ENCODE measurements around the gene RBX1.

RBX1 gene

GRCh38 chr22:40967111-40967760 lies 16.1 kb downstream of the RBX1 start (continued):
- TF ChIP-seq, protein P1, sequence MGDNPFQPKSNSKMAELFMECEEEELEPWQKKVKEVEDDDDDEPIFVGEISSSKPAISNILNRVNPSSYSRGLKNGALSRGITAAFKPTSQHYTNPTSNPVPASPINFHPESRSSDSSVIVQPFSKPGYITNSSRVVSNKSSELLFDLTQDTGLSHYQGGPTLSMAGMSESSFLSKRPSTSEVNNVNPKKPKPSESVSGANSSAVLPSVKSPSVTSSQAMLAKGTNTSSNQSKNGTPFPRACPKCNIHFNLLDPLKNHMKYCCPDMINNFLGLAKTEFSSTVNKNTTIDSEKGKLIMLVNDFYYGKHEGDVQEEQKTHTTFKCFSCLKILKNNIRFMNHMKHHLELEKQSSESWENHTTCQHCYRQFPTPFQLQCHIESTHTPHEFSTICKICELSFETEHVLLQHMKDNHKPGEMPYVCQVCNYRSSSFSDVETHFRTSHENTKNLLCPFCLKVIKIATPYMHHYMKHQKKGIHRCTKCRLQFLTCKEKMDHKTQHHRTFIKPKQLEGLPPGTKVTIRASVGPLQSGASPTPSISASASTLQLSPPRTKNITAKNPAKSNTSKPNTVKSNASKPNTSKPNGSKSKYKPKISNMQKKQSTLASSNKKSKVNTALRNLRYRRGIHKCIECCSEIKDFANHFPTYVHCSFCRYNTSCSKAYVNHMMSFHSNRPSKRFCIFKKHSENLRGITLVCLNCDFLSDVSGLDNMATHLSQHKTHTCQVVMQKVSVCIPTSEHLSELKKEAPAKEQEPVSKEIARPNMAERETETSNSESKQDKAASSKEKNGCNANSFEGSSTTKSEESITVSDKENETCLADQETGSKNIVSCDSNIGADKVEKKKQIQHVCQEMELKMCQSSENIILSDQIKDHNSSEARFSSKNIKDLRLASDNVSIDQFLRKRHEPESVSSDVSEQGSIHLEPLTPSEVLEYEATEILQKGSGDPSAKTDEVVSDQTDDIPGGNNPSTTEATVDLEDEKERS (tag by site-specific recombination; IDR thresholded peaks at IDR 0.05) = no peak
- TF ChIP-seq TCF7L2 (IDR thresholded peaks at IDR 0.05; ENCODE audit: borderline replicate concordance, low read depth, low read length) (no peak), ZBTB11 (tag by site-specific recombination; conservative IDR thresholded peaks at IDR 0.05; ENCODE audit: low read depth) (no peak), OVOL3 (tag by site-specific recombination; IDR thresholded peaks at IDR 0.05) (no peak), ZNF558 (tag by site-specific recombination; IDR thresholded peaks at IDR 0.05) (no peak), ZEB2 (tag by site-specific recombination; IDR thresholded peaks at IDR 0.05) (no peak), ZNF707 (tag by site-specific recombination; IDR thresholded peaks at IDR 0.05) (no peak)
- TF ChIP-seq, protein P2, sequence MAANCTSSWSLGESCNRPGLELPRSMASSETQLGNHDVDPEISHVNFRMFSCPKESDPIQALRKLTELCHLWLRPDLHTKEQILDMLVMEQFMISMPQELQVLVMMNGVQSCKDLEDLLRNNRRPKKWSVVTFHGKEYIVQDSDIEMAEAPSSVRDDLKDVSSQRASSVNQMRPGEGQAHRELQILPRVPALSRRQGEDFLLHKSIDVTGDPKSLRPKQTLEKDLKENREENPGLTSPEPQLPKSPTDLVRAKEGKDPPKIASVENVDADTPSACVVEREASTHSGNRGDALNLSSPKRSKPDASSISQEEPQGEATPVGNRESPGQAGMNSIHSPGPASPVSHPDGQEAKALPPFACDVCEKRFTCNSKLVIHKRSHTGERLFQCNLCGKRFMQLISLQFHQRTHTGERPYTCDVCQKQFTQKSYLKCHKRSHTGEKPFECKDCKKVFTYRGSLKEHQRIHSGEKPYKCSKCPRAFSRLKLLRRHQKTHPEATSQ (tag by site-specific recombination; IDR thresholded peaks at IDR 0.05) = no peak

- Histone ChIP-seq H3K27ac (ENCODE audit: extremely low read depth, low read depth, low read length) (no peak overlapping the region), H3K4me3 (ENCODE audit: low read depth, low read length) (no peak overlapping the region), H3K36me3 (ENCODE audit: control insufficient read depth in 2 of 2, insufficient read depth in 1 of 2, low read length in 2 of 2) (peaks cover 35 to 41% of the 10 kb centered on the region in 2 experiments), H3K9me3 (ENCODE audit: control insufficient read depth, insufficient read depth, low read depth, low read length) (no peaks in the 10 kb centered on the region), H3K4me1 (ENCODE audit: control insufficient read depth, insufficient read depth, low read length) (no peaks in the 10 kb centered on the region)
- POLR2A ChIA-PET = interaction anchor here (2.9 kb wide), 1 partner anchor 21 kb away, joined by 21 read pairs; the partner anchor contains the start of gene RBX1
- CTCF ChIA-PET = interaction anchor here (0.7 to 1.2 kb wide), 3 partner anchors 49 to 63 kb away, joined by 3 to 4 read pairs (median 3); no protein-coding TSS in a partner anchor
- no peak for TF ChIP-seq ZNF155 (tag by site-specific recombination; IDR thresholded peaks at IDR 0.05)
- TF ChIP-seq, protein P3, sequence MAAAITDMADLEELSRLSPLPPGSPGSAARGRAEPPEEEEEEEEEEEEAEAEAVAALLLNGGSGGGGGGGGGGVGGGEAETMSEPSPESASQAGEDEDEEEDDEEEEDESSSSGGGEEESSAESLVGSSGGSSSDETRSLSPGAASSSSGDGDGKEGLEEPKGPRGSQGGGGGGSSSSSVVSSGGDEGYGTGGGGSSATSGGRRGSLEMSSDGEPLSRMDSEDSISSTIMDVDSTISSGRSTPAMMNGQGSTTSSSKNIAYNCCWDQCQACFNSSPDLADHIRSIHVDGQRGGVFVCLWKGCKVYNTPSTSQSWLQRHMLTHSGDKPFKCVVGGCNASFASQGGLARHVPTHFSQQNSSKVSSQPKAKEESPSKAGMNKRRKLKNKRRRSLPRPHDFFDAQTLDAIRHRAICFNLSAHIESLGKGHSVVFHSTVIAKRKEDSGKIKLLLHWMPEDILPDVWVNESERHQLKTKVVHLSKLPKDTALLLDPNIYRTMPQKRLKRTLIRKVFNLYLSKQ (tag by site-specific recombination; IDR thresholded peaks at IDR 0.05; ENCODE audit: borderline replicate concordance) = no peak
- TF ChIP-seq CTCF (tag by site-specific recombination; IDR thresholded peaks at IDR 0.05) = no peak
- TF ChIP-seq SP3 (tag by site-specific recombination; IDR thresholded peaks at IDR 0.05) = no peak
- TF ChIP-seq ZXDB (tag by site-specific recombination; IDR thresholded peaks at IDR 0.05) = no peak
- no peak for TF ChIP-seq HOXD13 (CRISPR knock-in tag; IDR thresholded peaks at IDR 0.05; ENCODE audit: borderline replicate concordance)
- TF ChIP-seq ZNF639 (tag by site-specific recombination; IDR thresholded peaks at IDR 0.05) = no peak
- TF ChIP-seq ZNF19 (tag by site-specific recombination; IDR thresholded peaks at IDR 0.05; ENCODE audit: low read depth) = no peak
- TF ChIP-seq BCL11B (tag by site-specific recombination; IDR thresholded peaks at IDR 0.05; ENCODE audit: low read depth) = no peak
- TF ChIP-seq GLI2 (tag by site-specific recombination; IDR thresholded peaks at IDR 0.05; ENCODE audit: borderline replicate concordance, low read depth) = no peak
- no peak for TF ChIP-seq ZNF169 (tag by site-specific recombination; IDR thresholded peaks at IDR 0.05)
- no peak for TF ChIP-seq ZNF558 (tag by site-specific recombination; IDR thresholded peaks at IDR 0.05)
- no peak for TF ChIP-seq ZNF211 (tag by site-specific recombination; IDR thresholded peaks at IDR 0.05; ENCODE audit: low read depth)
- TF ChIP-seq ZNF792 (tag by site-specific recombination; IDR thresholded peaks at IDR 0.05) = no peak
- TF ChIP-seq ZNF274 (IDR thresholded peaks at IDR 0.05; ENCODE audit: low read length) = no peak
- TF ChIP-seq ZNF274 (tag by site-specific recombination; IDR thresholded peaks at IDR 0.05; ENCODE audit: borderline replicate concordance) = no peak
Measured at GRCh38 chr22:40972587-40972986, 21.4 kb downstream of the RBX1 start.

Measured in HEK293 (cell line).